K562 (cell line): ENCODE results near the gene SH2D3A.

ENCODE experiments used
- MAX ChIP-seq: sonication (generic); formaldehyde crosslinking; IDR thresholded peaks from 2 replicates; pipeline ENCODE4 v1.9.0; 2022; ENCODE audit warnings: mild to moderate bottlenecking, missing genetic modification reagents
- POLR2A ChIP-seq: fragments of 450-650 bp; conservative IDR thresholded peaks from 2 replicates; pipeline ENCODE4 v1.6.1; 2016
- ZNF232 ChIP-seq: sonication (generic); formaldehyde crosslinking; IDR thresholded peaks from 2 replicates; pipeline ENCODE4 v1.8.0; 2022; ENCODE audit warnings: mild to moderate bottlenecking, missing genetic modification reagents
- TF ChIP-seq, protein P1 (sequence below), 3 experiments: IDR thresholded peaks in 2 of 3; conservative IDR thresholded peaks in 1 of 3; 2 replicates each; pipeline ENCODE4 v1.5.1; 2011 to 2012; ENCODE audit warnings: low read length in 3 of 3, mild to moderate bottlenecking in 3 of 3, control low read depth in 2 of 3, improper control_type of control experiment in 1 of 3, inconsistent platforms in 1 of 3, low read depth in 1 of 3, mixed read lengths in 1 of 3, moderate library complexity in 1 of 3; ENCODE audit not compliant: insufficient read depth in 2 of 3
- TF ChIP-seq, protein P2 (sequence below): fragments of 450-650 bp; IDR thresholded peaks from 2 replicates; pipeline ENCODE4 v1.6.1; 2017; ENCODE audit warnings: mild to moderate bottlenecking, moderate library complexity

GRCh38 chr19:6808494-6808893, 41.3 kb upstream of the SH2D3A start:
- TF ChIP-seq, protein P1, sequence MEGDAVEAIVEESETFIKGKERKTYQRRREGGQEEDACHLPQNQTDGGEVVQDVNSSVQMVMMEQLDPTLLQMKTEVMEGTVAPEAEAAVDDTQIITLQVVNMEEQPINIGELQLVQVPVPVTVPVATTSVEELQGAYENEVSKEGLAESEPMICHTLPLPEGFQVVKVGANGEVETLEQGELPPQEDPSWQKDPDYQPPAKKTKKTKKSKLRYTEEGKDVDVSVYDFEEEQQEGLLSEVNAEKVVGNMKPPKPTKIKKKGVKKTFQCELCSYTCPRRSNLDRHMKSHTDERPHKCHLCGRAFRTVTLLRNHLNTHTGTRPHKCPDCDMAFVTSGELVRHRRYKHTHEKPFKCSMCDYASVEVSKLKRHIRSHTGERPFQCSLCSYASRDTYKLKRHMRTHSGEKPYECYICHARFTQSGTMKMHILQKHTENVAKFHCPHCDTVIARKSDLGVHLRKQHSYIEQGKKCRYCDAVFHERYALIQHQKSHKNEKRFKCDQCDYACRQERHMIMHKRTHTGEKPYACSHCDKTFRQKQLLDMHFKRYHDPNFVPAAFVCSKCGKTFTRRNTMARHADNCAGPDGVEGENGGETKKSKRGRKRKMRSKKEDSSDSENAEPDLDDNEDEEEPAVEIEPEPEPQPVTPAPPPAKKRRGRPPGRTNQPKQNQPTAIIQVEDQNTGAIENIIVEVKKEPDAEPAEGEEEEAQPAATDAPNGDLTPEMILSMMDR (IDR thresholded peaks at IDR 0.05 in 2 of 3, conservative IDR thresholded peaks at IDR 0.05 in 1 of 3; ENCODE audit: insufficient read depth in 2 of 3, low read depth in 1 of 3, low read length in 3 of 3), result no peak
- TF ChIP-seq, protein P2, sequence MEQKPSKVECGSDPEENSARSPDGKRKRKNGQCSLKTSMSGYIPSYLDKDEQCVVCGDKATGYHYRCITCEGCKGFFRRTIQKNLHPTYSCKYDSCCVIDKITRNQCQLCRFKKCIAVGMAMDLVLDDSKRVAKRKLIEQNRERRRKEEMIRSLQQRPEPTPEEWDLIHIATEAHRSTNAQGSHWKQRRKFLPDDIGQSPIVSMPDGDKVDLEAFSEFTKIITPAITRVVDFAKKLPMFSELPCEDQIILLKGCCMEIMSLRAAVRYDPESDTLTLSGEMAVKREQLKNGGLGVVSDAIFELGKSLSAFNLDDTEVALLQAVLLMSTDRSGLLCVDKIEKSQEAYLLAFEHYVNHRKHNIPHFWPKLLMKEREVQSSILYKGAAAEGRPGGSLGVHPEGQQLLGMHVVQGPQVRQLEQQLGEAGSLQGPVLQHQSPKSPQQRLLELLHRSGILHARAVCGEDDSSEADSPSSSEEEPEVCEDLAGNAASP, result no peak
- no peak for TF ChIP-seq POLR2A
- no peak for TF ChIP-seq MAX (CRISPR knock-in tag)
- TF ChIP-seq ZNF232 (CRISPR knock-in tag), result no peak
